ENCODE measurements around the gene USP10.

The USP10 gene

DNA sequence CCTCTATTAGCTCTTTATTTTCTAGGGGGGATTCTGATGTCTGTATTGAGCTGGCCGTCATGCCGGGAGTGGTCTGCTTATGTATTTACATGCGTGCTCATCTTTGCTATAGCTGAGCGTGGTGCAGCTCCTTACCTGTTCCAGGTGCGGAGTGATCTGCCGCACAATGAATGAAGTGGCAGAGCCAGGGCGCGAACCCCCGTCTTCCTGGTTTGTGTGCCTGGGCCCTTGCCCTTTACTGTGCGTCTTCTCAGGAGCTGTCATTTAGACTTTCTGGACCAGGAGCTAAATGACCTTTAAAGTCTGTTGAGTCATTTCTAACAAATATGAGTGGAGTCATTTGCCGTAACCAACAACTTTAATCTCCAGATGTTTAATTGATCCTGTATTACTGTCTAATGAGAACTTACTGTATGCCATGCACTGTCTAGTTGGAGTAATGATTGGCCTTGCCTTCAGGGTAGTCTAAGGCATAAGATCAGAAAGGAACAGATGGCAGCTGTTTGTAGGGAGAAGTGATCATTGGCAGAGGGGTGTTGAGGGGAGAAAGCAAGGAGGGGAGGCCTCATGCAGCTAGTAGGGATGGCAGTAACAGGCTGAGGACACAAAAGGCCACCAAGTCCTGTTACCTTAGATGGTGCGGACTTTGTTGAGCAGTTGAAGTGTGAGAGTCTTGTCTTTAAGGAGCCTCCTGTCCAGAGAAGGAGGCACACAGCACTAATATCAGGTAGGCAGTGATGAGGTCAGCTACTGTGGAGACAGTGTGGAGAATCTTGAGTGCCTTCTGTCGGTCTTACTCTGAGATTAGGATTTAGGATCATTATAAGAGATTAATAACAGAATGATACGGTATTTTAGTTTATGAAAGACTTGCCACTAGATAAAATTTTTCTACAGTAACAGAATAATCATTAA lies 53.9 kb downstream of the USP10 start:
- no peak for DNase-seq

GRCh38 chr16:84754353-84754856 lies 54.6 kb downstream of the USP10 start:
- DNase-seq = peak; percentile 79

GRCh38 chr16:84754956-84755672 lies 55.3 kb downstream of the USP10 start:
- no peak for DNase-seq

DNA sequence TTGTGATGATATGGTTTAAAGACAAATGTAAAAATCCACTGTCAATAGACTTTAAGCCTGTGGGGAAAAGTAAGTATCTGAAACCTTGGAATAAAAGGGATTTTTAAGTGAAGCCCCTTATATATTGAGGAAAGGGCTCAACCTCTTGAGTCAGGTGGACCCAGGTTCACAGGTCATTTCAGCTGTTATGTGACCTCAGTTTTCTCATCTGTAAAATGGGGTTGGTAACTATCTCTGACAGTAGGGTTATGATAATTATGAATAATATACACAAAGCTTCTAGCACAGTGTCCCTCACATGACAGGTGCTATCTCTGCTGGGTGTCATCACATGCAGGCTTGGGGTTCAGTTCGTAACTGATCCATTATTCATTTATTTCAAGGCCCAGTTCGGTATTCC lies 57.0 kb downstream of the USP10 start:
- no peak for DNase-seq

GRCh38 chr16:84758627-84759026 lies 58.8 kb downstream of the USP10 start:
- DNase-seq = no peak

- DNase-seq = no peak
Observed at GRCh38 chr16:84759061-84759460, 59.3 kb downstream of the USP10 start.

DNA sequence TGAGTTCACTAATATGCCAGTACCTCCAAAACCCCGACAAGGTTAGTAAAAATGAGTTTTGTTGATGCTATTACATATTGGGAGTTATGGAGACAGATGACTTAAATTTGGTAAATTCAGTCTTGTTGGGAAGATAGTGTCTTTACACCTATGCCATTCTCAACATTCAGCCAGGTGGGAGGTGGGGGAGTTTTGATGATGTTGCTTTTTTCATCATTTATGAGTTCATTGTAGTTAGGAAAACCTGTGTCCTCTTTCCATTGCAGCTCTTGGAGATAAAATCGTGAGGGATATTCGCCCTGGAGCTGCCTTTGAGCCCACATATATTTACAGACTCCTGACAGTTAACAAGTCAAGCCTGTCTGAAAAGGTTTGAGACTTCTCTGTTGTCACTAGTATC lies 60.1 kb downstream of the USP10 start:
- DNase-seq = no peak

DNA sequence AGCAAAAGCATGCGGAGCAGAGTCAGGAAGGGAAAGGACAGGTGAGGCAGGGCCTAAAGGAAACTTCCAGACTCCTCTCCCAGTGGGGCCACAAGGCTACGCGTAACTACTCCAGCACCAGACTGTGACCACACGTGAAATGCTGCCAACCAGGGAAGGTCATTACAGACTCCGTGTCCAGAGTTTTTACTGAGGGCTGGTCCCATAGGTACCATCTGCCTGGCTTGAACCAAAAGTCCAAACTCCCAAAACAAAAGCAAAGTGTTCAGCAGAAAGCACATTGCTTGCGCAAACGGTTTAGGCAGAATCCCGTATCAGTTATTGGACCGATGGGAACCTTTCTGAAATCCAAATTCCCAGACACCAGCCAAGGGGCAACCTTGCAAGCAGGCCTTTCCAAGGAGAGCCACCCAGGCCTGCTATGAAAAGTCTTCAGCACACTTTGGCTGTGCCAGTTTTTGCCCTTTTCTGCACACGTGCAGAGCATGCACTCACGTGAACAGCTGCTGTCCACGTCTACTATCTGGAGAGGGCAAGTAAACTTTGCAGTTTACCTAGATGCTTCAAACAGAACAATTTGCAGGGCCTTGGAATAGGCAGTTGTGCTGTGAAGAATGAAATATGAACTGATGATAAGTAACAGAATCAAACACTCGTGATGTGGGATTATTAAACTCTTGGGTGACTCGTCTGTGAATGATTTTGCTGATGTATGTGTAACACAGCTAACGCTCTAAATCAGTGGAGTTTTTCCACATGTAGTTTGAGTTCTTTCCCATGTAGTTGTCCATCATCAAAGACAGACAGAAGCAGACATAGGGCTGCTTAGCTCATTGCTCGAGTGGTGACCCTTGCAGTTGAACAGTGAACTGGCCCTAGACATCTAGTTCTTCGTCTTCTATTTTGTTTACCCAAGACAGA lies 61.9 kb downstream of the USP10 start:
- DNase-seq = no peak

DNA sequence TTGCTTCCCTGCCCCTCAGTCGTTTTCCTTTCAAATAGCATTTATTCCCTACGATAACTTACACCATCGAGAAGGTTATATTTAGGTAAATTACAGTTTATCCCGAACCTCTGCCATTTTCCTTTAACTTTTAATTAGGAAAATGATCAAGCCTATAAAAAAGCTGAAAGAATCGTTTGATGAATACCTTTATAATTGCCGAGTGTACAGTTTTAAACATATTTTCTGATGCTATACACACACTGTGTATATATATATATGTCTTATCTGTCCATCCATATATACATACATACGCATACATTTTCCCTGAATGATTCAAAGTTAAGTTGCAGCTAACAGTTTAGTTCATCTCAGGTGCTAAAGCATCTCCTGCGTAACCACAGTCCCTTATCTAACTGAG lies 63.4 kb downstream of the USP10 start:
- DNase-seq = no peak

- DNase-seq = no peak
Observed at GRCh38 chr16:84763629-84764028, 63.8 kb downstream of the USP10 start.

- DNase-seq = no peak
Observed at GRCh38 chr16:84764970-84765369, 65.2 kb downstream of the USP10 start.

GRCh38 chr16:84765616-84766580 lies 66.1 kb downstream of the USP10 start:
- DNase-seq = no peak

DNA sequence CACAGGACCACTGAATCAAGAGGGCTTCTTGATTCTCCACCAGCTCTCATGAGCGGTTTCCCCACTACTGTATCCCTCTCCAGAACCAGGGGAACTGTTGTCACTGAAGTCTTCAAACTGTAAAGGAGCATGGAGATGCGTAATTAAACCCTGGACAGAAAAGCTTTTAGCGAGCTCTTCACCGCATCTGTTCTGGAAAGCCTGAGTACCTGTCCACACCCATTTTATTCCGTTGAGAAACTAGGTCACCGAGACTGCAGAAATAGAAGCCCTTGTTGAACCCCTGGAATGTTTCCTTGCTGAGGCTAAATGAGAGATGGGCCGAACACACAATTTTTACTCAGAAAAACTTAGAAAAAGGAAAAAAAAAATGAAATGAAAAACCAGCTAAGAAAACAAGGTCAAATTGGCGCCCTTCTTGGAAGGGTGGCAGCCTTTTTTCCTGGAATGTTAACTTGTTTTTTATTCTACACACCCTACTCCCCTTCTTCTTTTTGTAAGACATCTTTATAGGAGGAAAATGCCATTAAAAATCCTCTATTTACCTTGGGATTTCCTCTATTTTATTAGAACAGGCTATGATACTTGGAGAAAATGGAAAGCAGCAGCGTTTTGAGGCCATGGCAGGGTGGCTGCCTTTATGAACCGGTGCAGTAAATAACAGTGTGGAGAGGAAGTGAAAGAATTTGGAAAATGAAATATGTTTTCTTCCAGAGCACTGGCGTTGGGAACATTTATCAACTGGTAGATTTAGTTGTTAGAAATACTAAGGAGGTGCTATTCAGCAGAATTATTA lies 67.4 kb downstream of the USP10 start:
- no peak for DNase-seq

DNA sequence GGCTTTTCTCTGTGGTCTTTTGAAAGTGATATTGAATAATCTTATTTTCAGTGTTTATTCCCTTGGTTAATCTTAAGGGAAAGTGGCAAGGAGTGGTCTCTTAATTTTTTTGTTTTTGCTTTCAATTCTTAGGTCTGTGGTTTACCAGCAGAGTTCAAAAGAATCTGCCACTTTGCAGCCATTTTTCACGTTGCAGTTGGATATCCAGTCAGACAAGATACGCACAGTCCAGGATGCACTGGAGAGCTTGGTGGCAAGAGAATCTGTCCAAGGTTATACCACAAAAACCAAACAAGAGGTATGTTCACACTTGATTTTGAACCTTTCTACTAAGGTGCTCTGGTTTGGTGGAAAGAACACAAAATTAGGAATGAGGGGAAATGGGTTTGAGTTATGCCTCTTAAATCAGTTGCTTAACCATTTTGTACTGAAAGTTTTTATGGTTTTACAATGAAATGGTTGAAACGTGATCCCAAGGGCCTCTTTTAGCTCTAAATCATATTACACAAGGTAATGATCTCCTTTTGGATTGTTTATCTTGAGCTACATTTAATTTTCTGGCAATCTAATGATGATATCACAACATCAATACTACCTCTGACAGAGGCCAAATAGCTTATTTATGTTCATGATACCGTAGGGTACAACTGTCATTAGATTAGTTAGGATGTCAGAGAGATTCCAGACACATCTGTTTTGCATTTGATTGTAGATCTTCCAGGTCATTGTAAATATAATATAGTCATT lies 68.4 kb downstream of the USP10 start:
- no peak for DNase-seq

DNA sequence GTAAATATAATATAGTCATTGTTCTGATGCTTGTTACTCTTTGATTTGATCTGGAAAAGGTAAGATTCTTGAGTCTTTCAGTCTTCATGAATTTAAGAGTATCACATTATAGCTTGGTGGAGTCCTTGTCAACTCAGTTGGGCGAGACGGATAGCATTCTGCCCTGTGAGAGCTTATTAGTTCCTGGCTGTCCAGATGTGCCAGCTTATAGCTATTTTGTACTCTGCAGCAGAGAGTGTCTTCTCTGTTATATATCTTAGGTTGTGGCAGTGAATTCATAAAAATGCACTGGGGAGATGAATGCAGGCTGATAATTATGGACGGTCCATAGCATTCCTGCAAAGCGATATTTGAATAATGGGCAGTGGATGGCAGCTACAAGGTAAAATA lies 69.0 kb downstream of the USP10 start:
- no peak for DNase-seq

DNA sequence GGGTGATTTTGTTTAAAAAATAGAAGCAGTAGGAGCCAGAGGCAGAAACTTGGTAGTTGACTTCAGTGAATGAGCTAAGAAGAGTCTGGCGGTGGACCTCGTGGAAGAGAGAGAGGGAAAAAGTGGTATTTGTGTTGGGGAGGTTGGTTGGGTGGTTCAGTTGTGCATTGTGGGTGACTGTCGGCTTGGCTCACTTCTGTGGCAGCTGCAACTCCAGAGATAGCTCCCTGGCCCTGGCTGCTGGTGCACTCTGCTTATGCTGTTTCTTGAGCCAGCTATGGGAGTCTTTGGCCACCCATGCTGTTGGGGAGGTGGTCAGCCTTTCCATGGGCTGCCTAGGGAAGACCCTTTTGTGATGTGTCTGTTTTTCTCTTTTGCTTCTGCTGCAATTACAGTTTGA lies 69.6 kb downstream of the USP10 start:
- no peak for DNase-seq

GRCh38 chr16:84773312-84773711 lies 73.5 kb downstream of the USP10 start:
- DNase-seq = no peak

DNA sequence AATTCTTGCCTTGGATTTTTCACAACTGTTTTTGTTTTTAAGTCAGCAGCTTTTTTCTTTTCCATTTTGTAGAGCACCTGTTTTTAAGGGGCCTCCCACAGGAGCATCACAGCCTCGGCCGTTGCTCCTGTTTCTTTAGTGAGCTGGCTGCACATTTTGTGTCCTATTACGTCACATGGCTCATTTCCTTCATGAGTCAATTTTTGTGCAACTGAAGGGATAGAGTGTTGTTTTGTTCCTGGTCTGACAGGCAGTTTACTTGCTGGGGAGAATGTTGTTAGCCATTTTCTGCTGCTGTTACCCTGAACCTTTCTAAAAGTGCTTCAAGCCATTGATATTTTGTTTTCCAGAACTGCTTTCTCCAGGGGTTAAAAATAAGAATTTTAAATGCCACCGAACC lies 75.0 kb downstream of the USP10 start:
- no peak for DNase-seq

GRCh38 chr16:84775262-84775810 lies 75.5 kb downstream of the USP10 start:
- DNase-seq = no peak

GRCh38 chr16:84777435-84777834 lies 77.6 kb downstream of the USP10 start:
- DNase-seq = no peak

Data from kidney glomerular epithelial cell (primary cell).